ENCODE results near the gene AAMP.

The AAMP gene

DNA sequence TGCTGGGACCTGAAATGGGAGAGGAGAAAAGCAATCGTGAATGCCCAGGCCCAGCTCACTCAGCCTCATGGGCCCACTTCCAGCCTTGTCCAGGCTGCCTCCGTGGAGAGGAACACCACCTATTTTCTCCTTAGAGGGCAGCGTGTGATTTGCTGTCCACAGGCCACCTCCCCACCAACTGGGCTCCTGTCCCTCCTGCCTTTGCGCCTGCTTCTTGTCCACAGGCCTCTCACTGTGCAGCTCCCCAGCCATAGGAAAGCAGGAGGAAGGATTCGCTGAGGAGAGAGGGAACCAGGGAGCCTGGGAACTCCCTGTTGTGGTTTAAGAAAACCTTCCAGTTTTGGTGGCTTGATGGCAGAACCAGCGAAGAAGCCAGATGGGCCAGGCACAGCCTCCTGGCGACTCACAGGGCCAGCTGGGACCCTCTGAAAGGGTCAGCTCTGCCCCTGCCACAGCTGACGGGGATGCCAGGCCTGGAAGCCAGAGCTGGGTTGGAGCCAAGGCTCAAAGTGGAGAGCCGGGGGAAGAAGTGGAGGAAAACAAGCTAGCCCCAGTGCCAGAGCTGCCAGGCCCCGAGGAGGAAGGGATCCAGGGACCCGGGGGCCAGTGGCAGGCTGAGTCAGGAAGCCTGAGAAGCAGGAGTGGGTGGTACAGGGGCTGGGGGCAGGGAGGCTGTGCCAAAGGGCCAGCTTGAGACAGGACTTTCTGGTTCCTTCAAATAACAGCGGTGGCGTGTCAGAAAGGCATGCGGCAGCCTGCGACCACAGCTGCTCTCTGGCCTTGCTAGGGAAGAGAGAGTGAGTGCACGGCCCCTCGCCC lies 12.4 kb upstream of the AAMP start:
- Histone ChIP-seq H3F3A (ENCODE audit: insufficient read depth, low read length) (peaks cover 24% of the 10 kb centered on the region), H3K27ac (ENCODE audit: low read length) (no peak overlapping the region), H3K36me3 (replicated peaks; ENCODE audit: insufficient read depth, low read length) (0 out of 2 replicates have a peak, but pooled peaks cover 4% of the 10 kb centered on the region), H3K9me3 (replicated peaks; ENCODE audit: insufficient read depth, low read length) (no peaks in the 10 kb centered on the region), H3K79me2 (ENCODE audit: low read length) (peaks cover 61% of the 10 kb centered on the region), H4K20me1 (ENCODE audit: insufficient read depth, low read length) (no peaks in the 10 kb centered on the region), H3K4me2 (ENCODE audit: low read depth, low read length) (no peak overlapping the region), H3K4me1 (ENCODE audit: low read length) (peaks cover 22% of the 10 kb centered on the region), H3K4me3 (ENCODE audit: low read length) (no peak overlapping the region), H2AFZ (ENCODE audit: low read length) (no peak overlapping the region), H3K9ac (ENCODE audit: low read length) (no peak overlapping the region), H3K27me3 (replicated peaks; ENCODE audit: insufficient read depth, low read length) (no peaks in the 10 kb centered on the region), H3K9me2 (replicated peaks; ENCODE audit: insufficient read depth, low read length) (no peaks in the 10 kb centered on the region)
- TF ChIP-seq EZH2phosphoT487 (IDR thresholded peaks at IDR 0.05; ENCODE audit: low read length) (no peak), EZH2 (optimal IDR thresholded peaks at IDR 0.05; ENCODE audit: low read depth, low read length) (no peak), CTCF (IDR thresholded peaks at IDR 0.05; ENCODE audit: low read length) (no peak)
- DNase-seq = no peak

- H4K20me1 ChIP-seq (ENCODE audit: insufficient read depth, low read length) = no peaks in the 10 kb centered on the region
- 0 out of 2 replicates have a peak, but pooled peaks cover 4% of the 10 kb centered on the region for H3K36me3 ChIP-seq (replicated peaks; ENCODE audit: insufficient read depth, low read length)
- peaks cover 64% of the 10 kb centered on the region for H3K79me2 ChIP-seq (ENCODE audit: low read length)
- H3K4me2 ChIP-seq (ENCODE audit: low read depth, low read length) = no peak overlapping the region
- no peak overlapping the region for H3K9ac ChIP-seq (ENCODE audit: low read length)
- no peak overlapping the region for H2AFZ ChIP-seq (ENCODE audit: low read length)
- H3K4me3 ChIP-seq (ENCODE audit: low read length) = no peak overlapping the region
- H3K9me3 ChIP-seq (replicated peaks; ENCODE audit: insufficient read depth, low read length) = no peaks in the 10 kb centered on the region
- H3K27ac ChIP-seq (ENCODE audit: low read length) = no peak overlapping the region
- no peaks in the 10 kb centered on the region for H3K9me2 ChIP-seq (replicated peaks; ENCODE audit: insufficient read depth, low read length)
- no peak for TF ChIP-seq CTCF (IDR thresholded peaks at IDR 0.05; ENCODE audit: low read length)
- no peak for TF ChIP-seq EZH2phosphoT487 (IDR thresholded peaks at IDR 0.05; ENCODE audit: low read length)
- TF ChIP-seq EZH2 (optimal IDR thresholded peaks at IDR 0.05; ENCODE audit: low read depth, low read length) = no peak
- no peaks in the 10 kb centered on the region for H3K27me3 ChIP-seq (replicated peaks; ENCODE audit: insufficient read depth, low read length)
- H3K4me1 ChIP-seq (ENCODE audit: low read length) = peaks cover 21% of the 10 kb centered on the region
- peaks cover 17% of the 10 kb centered on the region for H3F3A ChIP-seq (ENCODE audit: insufficient read depth, low read length)
- no peak for DNase-seq
These were observed 11.5 kb upstream of the AAMP start for GRCh38 chr2:218281449-218281848.

- Histone ChIP-seq H3K4me2 (ENCODE audit: low read depth, low read length) (no peak overlapping the region), H3K79me2 (ENCODE audit: low read length) (peaks cover 53% of the 10 kb centered on the region), H3K27me3 (replicated peaks; ENCODE audit: insufficient read depth, low read length) (no peaks in the 10 kb centered on the region), H3K4me1 (ENCODE audit: low read length) (peaks cover 13% of the 10 kb centered on the region), H3K9me2 (replicated peaks; ENCODE audit: insufficient read depth, low read length) (no peaks in the 10 kb centered on the region), H3K9ac (ENCODE audit: low read length) (no peak overlapping the region), H2AFZ (ENCODE audit: low read length) (no peak overlapping the region), H3F3A (ENCODE audit: insufficient read depth, low read length) (peaks cover 6% of the 10 kb centered on the region), H3K36me3 (replicated peaks; ENCODE audit: insufficient read depth, low read length) (0 out of 2 replicates have a peak, but pooled peaks cover 4% of the 10 kb centered on the region), H4K20me1 (ENCODE audit: insufficient read depth, low read length) (no peaks in the 10 kb centered on the region), H3K9me3 (replicated peaks; ENCODE audit: insufficient read depth, low read length) (no peaks in the 10 kb centered on the region), H3K4me3 (ENCODE audit: low read length) (no peak overlapping the region), H3K27ac (ENCODE audit: low read length) (no peak overlapping the region)
- TF ChIP-seq EZH2phosphoT487 (IDR thresholded peaks at IDR 0.05; ENCODE audit: low read length) (no peak), CTCF (IDR thresholded peaks at IDR 0.05; ENCODE audit: low read length) (no peak), EZH2 (optimal IDR thresholded peaks at IDR 0.05; ENCODE audit: low read depth, low read length) (no peak)
- DNase-seq = no peak
These were observed 10.4 kb upstream of the AAMP start for GRCh38 chr2:218280260-218280870.
